ENCODE results near the gene HSPG2.

Gene HSPG2

GRCh38 chr1:21839337-21840037, 97.6 kb downstream of the HSPG2 start:
- in situ Hi-C loops (cut with MboI; ENCODE audit: low sequenced_read_pairs, unreplicated experiment), result no loop called here
- no peak for TF ChIP-seq CTCF (IDR thresholded peaks at IDR 0.05; ENCODE audit: borderline replicate concordance, control extremely low read depth, extremely low read depth, insufficient read depth, missing control alignments)
- no peak for DNase-seq (ENCODE audit: low spot score)

GRCh38 chr1:21838359-21839157, 98.6 kb downstream of the HSPG2 start:
- no peak for DNase-seq (ENCODE audit: low spot score)
- no peak for TF ChIP-seq CTCF (IDR thresholded peaks at IDR 0.05; ENCODE audit: borderline replicate concordance, control extremely low read depth, extremely low read depth, insufficient read depth, missing control alignments)
- in situ Hi-C loops (cut with MboI; ENCODE audit: low sequenced_read_pairs, unreplicated experiment), result no loop called here

- TF ChIP-seq CTCF (IDR thresholded peaks at IDR 0.05; ENCODE audit: borderline replicate concordance, control extremely low read depth, extremely low read depth, insufficient read depth, missing control alignments), result no peak
- in situ Hi-C loops (cut with MboI; ENCODE audit: low sequenced_read_pairs, unreplicated experiment), result no loop called here
- no peak for DNase-seq (ENCODE audit: low spot score)
These were observed 99.6 kb downstream of the HSPG2 start for GRCh38 chr1:21837476-21837875.

GRCh38 chr1:21836729-21837128, 100.4 kb downstream of the HSPG2 start:
- TF ChIP-seq CTCF (IDR thresholded peaks at IDR 0.05; ENCODE audit: borderline replicate concordance, control extremely low read depth, extremely low read depth, insufficient read depth, missing control alignments), result no peak
- in situ Hi-C loops (cut with MboI; ENCODE audit: low sequenced_read_pairs, unreplicated experiment), result no loop called here

GRCh38 chr1:21836010-21836409, 101.1 kb downstream of the HSPG2 start:
- TF ChIP-seq CTCF (IDR thresholded peaks at IDR 0.05; ENCODE audit: borderline replicate concordance, control extremely low read depth, extremely low read depth, insufficient read depth, missing control alignments), result no peak
- no peak for DNase-seq (ENCODE audit: low spot score)
- in situ Hi-C loops (cut with MboI; ENCODE audit: low sequenced_read_pairs, unreplicated experiment), result no loop called here

More at GRCh38 chr1:21836729-21837128, 100.4 kb downstream of the HSPG2 start:
- no peak for DNase-seq (ENCODE audit: low spot score)

GRCh38 chr1:21834666-21835065, 102.4 kb downstream of the HSPG2 start:
- DNase-seq (ENCODE audit: low spot score), result no peak
- no peak for TF ChIP-seq CTCF (IDR thresholded peaks at IDR 0.05; ENCODE audit: borderline replicate concordance, control extremely low read depth, extremely low read depth, insufficient read depth, missing control alignments)
- in situ Hi-C loops (cut with MboI; ENCODE audit: low sequenced_read_pairs, unreplicated experiment), result no loop called here
